ENCODE results near the gene CLDN9.

DNA sequence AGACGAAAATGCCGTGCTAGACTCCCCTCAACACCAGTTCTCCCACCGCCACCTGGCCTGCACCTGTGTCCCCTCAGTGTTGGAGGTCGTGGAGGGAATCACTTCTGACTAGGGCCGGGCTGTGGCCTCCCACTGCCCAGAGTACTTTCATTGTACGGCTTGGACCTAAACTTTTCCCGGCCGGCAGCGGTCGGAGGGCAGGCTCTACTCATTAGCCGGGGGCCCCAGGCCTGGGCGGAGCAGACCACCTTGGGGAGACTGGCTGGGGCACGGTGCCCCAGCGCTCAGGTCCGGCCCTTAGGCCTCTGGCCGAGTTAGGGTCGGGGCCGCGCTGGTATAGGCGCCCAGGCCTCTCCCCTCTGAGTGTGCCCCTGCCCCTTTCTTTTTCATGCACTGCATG is 4.6 kb downstream of the CLDN9 start:
- TF ChIP-seq, protein P1, sequence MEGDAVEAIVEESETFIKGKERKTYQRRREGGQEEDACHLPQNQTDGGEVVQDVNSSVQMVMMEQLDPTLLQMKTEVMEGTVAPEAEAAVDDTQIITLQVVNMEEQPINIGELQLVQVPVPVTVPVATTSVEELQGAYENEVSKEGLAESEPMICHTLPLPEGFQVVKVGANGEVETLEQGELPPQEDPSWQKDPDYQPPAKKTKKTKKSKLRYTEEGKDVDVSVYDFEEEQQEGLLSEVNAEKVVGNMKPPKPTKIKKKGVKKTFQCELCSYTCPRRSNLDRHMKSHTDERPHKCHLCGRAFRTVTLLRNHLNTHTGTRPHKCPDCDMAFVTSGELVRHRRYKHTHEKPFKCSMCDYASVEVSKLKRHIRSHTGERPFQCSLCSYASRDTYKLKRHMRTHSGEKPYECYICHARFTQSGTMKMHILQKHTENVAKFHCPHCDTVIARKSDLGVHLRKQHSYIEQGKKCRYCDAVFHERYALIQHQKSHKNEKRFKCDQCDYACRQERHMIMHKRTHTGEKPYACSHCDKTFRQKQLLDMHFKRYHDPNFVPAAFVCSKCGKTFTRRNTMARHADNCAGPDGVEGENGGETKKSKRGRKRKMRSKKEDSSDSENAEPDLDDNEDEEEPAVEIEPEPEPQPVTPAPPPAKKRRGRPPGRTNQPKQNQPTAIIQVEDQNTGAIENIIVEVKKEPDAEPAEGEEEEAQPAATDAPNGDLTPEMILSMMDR (IDR thresholded peaks at IDR 0.05): no peak
- no peak for TF ChIP-seq POLR2AphosphoS5 (IDR thresholded peaks at IDR 0.05)

Data from sigmoid colon (tissue), 4 donors.